Astrocyte (in vitro differentiated cells and primary cell): ENCODE data around the gene ANTXR1.

Experiments
- CTCF ChIP-seq: IDR thresholded peaks from 2 replicates; pipeline ENCODE4 v1.5.1; 2011; ENCODE audit warnings: low read depth, mild to moderate bottlenecking, inconsistent platforms, low read length, moderate library complexity; ENCODE audit not compliant: insufficient read depth
- EZH2 ChIP-seq: IDR thresholded peaks from 2 replicates; pipeline ENCODE4 v1.6.1; 2012; ENCODE audit warnings: mild to moderate bottlenecking, low read length, inconsistent platforms; ENCODE audit not compliant: insufficient read depth

GRCh38 chr2:69180974-69181373, 168.0 kb downstream of the ANTXR1 start:
- no peak for TF ChIP-seq CTCF
- TF ChIP-seq EZH2, result no peak
